AG10803 (cell line): ENCODE results near the gene PPIL4.

Experiments
- DNase-seq: peaks from one replicate; pipeline ENCODE4 v3.0.0; 2010; ENCODE audit warnings: low read depth
- H3K4me3 ChIP-seq: 2 replicates; pipeline ENCODE4 v1.5.1; 2011; ENCODE audit warnings: mild to moderate bottlenecking, low read length, control low read depth
- TF ChIP-seq, protein P1 (sequence below): conservative IDR thresholded peaks from 2 replicates; pipeline ENCODE4 v1.5.1; 2011; ENCODE audit warnings: mild to moderate bottlenecking, low read length, control low read depth, inconsistent platforms

Gene PPIL4

GRCh38 chr6:149483334-149483725 is 62.5 kb downstream of the PPIL4 start:
- H3K4me3 ChIP-seq = no peak overlapping the region
- TF ChIP-seq, protein P1, sequence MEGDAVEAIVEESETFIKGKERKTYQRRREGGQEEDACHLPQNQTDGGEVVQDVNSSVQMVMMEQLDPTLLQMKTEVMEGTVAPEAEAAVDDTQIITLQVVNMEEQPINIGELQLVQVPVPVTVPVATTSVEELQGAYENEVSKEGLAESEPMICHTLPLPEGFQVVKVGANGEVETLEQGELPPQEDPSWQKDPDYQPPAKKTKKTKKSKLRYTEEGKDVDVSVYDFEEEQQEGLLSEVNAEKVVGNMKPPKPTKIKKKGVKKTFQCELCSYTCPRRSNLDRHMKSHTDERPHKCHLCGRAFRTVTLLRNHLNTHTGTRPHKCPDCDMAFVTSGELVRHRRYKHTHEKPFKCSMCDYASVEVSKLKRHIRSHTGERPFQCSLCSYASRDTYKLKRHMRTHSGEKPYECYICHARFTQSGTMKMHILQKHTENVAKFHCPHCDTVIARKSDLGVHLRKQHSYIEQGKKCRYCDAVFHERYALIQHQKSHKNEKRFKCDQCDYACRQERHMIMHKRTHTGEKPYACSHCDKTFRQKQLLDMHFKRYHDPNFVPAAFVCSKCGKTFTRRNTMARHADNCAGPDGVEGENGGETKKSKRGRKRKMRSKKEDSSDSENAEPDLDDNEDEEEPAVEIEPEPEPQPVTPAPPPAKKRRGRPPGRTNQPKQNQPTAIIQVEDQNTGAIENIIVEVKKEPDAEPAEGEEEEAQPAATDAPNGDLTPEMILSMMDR = no peak
- no peak for DNase-seq

DNA sequence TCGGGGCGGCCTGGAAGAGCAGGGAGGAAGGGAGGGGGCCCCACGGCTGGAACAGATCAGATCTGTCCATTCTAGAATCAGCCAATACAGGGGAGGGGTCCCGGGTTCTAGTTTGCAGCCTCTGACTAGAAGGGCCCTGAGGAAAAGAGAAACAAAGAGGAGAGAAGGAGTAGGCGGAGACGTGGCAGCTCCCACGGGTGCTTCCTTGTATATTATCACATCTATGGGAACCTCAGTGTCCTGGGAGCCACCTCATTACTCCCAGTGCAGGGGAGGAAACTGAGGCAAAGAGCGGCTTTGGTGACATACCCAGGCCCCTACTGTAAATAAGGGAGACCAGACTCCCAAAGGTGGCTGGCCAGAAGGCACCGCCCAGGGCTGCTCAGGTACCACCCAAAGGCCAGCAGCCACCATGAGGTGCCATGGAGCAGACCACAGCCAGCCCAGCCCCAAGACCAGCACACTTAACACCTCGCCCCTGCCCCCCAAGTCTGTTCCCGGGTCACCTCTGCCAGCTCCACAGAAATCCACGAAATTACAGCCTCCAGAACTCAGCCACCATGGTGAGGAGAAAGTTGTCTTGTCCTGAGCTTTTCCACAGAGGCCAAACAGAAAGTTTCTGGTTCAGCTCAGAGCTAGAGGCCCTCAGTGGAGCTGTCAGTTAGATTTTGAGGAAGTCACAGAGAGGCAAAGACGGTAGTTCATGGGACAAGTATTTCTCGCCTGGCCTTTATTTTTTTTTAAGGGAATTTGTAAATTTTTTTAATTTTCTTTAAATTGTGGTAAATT is 63.1 kb downstream of the PPIL4 start:
- TF ChIP-seq, protein P1 = no peak
- DNase-seq = no peak
- no peak overlapping the region; the same call in 1 of the 2 replicates for H3K4me3 ChIP-seq

- TF ChIP-seq, protein P1 = no peak
- no peak overlapping the region for H3K4me3 ChIP-seq
- DNase-seq = no peak
These were observed 65.2 kb downstream of the PPIL4 start for GRCh38 chr6:149480502-149481280.

DNA sequence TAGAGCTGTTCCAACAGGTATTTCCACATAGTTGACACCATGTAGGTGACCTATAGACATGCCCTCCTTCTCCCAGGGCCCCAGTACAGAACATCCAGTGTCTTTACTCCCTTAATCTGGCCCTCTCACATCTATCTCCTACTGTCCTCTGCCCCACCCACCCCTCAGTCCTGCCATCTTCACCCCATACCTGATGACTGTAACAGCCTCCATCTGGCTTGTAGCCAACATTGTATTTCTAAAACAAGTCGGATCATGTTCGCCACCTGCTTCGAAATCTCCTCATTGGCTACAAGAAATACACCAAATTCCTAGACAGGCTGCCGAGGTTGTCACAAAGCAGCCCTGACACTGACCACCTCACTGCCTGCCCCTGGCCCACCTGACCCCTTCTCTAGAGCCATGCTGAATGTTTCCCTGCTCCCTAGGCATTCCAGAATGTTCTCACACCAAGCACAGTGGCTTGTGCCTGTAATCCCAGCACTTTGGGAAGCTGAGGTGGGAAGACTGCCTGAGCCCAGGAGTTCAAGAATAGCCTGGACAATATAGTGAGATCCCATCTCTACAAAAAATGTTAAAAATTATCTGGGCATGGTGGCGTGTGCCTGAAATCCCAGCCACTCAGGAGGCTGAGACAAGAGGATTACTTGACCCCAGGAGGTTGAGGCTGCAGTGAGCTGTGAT is 67.1 kb downstream of the PPIL4 start:
- TF ChIP-seq, protein P1 = no peak
- no peak for DNase-seq
- H3K4me3 ChIP-seq = no peak overlapping the region

GRCh38 chr6:149477544-149477943 is 68.3 kb downstream of the PPIL4 start:
- no peak for DNase-seq
- TF ChIP-seq, protein P1 = no peak
- H3K4me3 ChIP-seq = no peak overlapping the region

DNA sequence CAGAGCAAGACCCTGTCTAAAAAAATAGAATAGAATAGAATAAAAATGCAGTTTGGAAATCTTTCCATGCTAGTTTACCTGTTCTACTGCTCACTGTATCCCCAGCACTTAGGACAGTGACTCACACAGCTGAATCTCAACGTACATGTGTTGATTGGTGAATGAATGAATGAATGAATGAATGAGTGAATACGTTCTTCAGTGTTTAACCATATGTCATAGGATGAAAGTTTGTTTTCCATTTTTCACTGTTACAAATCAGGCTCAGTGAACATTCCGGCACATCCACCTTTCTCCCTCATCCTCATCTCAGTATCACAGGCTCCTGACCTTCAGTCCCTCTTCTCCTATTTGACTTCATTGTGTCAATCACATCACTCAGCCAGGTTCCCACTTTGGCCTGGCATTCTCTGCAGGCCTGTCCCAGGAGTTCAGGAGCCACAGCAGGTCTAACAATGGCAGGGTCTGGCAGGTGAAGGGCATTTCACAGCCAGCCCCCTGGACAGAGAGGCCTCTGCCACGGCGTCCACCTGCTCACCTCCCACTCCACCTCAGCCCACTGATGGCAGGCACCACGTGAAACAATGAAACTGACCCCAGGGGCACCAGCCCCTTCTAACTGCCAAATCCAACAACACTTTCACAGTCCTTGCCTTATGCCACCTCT is 68.9 kb downstream of the PPIL4 start:
- H3K4me3 ChIP-seq = no peak overlapping the region
- TF ChIP-seq, protein P1 = no peak
- DNase-seq = no peak
